ENCODE results near the gene ASTN2. TPM values are rescaled to one million over a fixed set of nuclear protein-coding genes. Genes with fewer than 3 reads are reported as not detected.

The ASTN2 gene
- total and polyA plus RNA-seq, 2 experiments from 2014 or later, result 7.0 to 24.6 TPM

DNA sequence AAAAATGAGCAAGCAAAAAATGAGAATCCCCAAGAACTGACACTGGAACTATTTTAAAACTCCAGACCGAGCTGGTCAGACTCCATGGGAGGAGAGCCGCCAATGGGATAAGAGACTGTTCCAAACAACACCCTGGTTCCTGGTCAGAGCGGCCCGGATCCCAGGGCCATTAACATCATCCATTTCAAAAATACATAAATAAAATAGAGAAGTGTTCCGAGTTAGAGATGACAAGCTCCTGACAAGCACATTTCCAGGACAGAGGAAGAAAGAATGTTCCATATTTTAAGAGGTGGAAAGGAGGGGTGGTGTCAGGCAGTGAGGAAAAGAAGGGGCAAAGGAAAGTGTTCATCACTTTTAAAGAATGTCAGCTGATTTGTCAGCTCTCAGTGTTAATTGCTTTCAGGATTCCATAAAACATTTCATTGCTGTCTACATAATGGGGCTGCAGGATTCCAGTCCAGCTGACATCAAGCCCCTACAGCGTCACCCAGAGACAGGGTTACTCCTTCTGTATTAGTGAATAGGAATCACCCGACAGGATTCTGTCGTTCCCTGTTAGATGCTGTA, 930.3 kb downstream of the ASTN2 start (continued):
- TF ChIP-seq, protein P1, sequence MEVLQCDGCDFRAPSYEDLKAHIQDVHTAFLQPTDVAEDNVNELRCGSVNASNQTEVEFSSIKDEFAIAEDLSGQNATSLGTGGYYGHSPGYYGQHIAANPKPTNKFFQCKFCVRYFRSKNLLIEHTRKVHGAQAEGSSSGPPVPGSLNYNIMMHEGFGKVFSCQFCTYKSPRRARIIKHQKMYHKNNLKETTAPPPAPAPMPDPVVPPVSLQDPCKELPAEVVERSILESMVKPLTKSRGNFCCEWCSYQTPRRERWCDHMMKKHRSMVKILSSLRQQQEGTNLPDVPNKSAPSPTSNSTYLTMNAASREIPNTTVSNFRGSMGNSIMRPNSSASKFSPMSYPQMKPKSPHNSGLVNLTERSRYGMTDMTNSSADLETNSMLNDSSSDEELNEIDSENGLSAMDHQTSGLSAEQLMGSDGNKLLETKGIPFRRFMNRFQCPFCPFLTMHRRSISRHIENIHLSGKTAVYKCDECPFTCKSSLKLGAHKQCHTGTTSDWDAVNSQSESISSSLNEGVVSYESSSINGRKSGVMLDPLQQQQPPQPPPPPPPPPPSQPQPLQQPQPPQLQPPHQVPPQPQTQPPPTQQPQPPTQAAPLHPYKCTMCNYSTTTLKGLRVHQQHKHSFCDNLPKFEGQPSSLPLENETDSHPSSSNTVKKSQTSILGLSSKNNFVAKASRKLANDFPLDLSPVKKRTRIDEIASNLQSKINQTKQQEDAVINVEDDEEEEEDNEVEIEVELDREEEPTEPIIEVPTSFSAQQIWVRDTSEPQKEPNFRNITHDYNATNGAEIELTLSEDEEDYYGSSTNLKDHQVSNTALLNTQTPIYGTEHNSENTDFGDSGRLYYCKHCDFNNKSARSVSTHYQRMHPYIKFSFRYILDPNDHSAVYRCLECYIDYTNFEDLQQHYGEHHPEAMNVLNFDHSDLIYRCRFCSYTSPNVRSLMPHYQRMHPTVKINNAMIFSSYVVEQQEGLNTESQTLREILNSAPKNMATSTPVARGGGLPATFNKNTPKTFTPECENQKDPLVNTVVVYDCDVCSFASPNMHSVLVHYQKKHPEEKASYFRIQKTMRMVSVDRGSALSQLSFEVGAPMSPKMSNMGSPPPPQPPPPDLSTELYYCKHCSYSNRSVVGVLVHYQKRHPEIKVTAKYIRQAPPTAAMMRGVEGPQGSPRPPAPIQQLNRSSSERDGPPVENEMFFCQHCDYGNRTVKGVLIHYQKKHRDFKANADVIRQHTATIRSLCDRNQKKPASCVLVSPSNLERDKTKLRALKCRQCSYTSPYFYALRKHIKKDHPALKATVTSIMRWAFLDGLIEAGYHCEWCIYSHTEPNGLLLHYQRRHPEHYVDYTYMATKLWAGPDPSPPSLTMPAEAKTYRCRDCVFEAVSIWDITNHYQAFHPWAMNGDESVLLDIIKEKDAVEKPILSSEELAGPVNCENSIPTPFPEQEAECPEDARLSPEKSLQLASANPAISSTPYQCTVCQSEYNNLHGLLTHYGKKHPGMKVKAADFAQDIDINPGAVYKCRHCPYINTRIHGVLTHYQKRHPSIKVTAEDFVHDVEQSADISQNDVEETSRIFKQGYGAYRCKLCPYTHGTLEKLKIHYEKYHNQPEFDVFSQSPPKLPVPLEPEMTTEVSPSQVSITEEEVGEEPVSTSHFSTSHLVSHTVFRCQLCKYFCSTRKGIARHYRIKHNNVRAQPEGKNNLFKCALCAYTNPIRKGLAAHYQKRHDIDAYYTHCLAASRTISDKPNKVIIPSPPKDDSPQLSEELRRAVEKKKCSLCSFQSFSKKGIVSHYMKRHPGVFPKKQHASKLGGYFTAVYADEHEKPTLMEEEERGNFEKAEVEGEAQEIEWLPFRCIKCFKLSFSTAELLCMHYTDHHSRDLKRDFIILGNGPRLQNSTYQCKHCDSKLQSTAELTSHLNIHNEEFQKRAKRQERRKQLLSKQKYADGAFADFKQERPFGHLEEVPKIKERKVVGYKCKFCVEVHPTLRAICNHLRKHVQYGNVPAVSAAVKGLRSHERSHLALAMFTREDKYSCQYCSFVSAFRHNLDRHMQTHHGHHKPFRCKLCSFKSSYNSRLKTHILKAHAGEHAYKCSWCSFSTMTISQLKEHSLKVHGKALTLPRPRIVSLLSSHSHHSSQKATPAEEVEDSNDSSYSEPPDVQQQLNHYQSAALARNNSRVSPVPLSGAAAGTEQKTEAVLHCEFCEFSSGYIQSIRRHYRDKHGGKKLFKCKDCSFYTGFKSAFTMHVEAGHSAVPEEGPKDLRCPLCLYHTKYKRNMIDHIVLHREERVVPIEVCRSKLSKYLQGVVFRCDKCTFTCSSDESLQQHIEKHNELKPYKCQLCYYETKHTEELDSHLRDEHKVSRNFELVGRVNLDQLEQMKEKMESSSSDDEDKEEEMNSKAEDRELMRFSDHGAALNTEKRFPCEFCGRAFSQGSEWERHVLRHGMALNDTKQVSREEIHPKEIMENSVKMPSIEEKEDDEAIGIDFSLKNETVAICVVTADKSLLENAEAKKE (CRISPR knock-in tag; IDR thresholded peaks at IDR 0.05), result no peak
- no peak for TF ChIP-seq JUNB (IDR thresholded peaks at IDR 0.05; ENCODE audit: unreplicated experiment)
- TF ChIP-seq EZH2 (IDR thresholded peaks at IDR 0.05; ENCODE audit: low read depth, unreplicated experiment), result no peak

DNA sequence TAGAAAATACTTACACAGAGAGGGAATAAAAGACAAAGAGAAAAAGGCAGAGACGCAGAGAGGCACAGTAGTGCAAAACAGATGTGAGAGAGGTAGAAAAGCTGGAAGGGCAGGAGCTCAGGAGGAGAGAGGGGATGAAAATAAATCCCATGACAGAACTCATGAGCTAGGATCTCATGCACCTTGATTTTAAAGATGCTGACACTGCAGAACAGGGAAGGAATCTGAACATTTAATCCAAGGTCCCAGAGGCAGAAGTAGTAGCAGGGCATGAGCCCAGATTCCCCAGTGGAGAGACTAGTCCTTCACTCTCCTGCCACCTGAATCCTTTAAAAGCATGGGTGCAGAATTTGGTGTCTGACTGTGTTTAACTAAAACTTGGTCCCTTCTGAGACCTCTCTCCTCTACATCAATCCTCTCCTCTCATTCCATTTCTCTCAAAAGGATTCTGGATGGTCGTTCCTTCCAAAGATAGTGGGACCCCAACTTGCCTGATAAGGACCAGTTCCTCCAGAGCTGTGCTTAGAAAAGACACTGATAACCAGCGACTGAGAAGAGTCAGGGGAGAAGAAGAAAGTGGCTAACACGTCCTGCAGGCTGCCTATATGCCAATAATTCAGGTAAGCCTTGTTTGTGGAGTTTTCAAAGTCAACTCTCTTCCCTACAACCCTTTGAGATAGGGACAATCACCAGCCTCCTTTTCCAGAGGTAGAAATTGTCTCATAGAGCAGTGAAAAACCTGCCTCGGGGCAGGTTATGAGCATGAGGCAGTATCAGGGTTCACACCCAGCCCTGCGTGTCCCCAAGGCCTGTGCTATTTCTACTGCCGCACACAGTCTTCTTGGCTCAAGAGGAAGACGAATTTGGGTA, 931.0 kb downstream of the ASTN2 start:
- ATAC-seq (no peak), DNase-seq (ENCODE audit: low spot score) (no peak)
- H4K20me1 ChIP-seq (replicated peaks; ENCODE audit: insufficient read depth), result no peaks in the 10 kb centered on the region
- no peaks in the 10 kb centered on the region for H3K79me2 ChIP-seq (replicated peaks; ENCODE audit: insufficient read depth)
- Mint-ChIP-seq H3K4me1 (peaks cover 15% of the 10 kb centered on the region), H3K27ac (no peak overlapping the region; the same call in 1 of the 2 replicates), H3K36me3 (ENCODE audit: low read depth) (no peaks in the 10 kb centered on the region), H3K27me3 (ENCODE audit: insufficient read depth, low read depth, poor library complexity) (peaks cover 2% of the 10 kb centered on the region), H3K9me3 (no peaks in the 10 kb centered on the region), H3K4me3 (no peak overlapping the region)
- TF ChIP-seq, protein P2, sequence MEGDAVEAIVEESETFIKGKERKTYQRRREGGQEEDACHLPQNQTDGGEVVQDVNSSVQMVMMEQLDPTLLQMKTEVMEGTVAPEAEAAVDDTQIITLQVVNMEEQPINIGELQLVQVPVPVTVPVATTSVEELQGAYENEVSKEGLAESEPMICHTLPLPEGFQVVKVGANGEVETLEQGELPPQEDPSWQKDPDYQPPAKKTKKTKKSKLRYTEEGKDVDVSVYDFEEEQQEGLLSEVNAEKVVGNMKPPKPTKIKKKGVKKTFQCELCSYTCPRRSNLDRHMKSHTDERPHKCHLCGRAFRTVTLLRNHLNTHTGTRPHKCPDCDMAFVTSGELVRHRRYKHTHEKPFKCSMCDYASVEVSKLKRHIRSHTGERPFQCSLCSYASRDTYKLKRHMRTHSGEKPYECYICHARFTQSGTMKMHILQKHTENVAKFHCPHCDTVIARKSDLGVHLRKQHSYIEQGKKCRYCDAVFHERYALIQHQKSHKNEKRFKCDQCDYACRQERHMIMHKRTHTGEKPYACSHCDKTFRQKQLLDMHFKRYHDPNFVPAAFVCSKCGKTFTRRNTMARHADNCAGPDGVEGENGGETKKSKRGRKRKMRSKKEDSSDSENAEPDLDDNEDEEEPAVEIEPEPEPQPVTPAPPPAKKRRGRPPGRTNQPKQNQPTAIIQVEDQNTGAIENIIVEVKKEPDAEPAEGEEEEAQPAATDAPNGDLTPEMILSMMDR (conservative IDR thresholded peaks at IDR 0.05; ENCODE audit: low read depth in 2 of 2), result no peak
- TF ChIP-seq EZH2phosphoT487 (IDR thresholded peaks at IDR 0.05; ENCODE audit: unreplicated experiment) (no peak), POLR2AphosphoS5 (IDR thresholded peaks at IDR 0.05; ENCODE audit: low read depth) (no peak), JUNB (IDR thresholded peaks at IDR 0.05; ENCODE audit: unreplicated experiment) (no peak), ZNF331 (CRISPR knock-in tag; IDR thresholded peaks at IDR 0.05; ENCODE audit: low read depth) (no peak), EZH2 (IDR thresholded peaks at IDR 0.05; ENCODE audit: low read depth, unreplicated experiment) (no peak), ZNF114 (CRISPR knock-in tag; IDR thresholded peaks at IDR 0.05) (no peak), CREB1 (CRISPR knock-in tag; IDR thresholded peaks at IDR 0.05; ENCODE audit: low read depth) (no peak)
- TF ChIP-seq, protein P3, sequence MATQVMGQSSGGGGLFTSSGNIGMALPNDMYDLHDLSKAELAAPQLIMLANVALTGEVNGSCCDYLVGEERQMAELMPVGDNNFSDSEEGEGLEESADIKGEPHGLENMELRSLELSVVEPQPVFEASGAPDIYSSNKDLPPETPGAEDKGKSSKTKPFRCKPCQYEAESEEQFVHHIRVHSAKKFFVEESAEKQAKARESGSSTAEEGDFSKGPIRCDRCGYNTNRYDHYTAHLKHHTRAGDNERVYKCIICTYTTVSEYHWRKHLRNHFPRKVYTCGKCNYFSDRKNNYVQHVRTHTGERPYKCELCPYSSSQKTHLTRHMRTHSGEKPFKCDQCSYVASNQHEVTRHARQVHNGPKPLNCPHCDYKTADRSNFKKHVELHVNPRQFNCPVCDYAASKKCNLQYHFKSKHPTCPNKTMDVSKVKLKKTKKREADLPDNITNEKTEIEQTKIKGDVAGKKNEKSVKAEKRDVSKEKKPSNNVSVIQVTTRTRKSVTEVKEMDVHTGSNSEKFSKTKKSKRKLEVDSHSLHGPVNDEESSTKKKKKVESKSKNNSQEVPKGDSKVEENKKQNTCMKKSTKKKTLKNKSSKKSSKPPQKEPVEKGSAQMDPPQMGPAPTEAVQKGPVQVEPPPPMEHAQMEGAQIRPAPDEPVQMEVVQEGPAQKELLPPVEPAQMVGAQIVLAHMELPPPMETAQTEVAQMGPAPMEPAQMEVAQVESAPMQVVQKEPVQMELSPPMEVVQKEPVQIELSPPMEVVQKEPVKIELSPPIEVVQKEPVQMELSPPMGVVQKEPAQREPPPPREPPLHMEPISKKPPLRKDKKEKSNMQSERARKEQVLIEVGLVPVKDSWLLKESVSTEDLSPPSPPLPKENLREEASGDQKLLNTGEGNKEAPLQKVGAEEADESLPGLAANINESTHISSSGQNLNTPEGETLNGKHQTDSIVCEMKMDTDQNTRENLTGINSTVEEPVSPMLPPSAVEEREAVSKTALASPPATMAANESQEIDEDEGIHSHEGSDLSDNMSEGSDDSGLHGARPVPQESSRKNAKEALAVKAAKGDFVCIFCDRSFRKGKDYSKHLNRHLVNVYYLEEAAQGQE (IDR thresholded peaks at IDR 0.05; ENCODE audit: unreplicated experiment), result no peak
- H3K27me3 ChIP-seq (ENCODE audit: insufficient read depth), result no peaks in the 10 kb centered on the region
- no peaks in the 10 kb centered on the region for H3K9me2 ChIP-seq (ENCODE audit: insufficient read depth)
- peaks cover 14% of the 10 kb centered on the region for H3K4me1 ChIP-seq (ENCODE audit: insufficient read depth)
- no peak overlapping the region for H3K27ac ChIP-seq (ENCODE audit: low read depth)
- H2AFZ ChIP-seq, result no peak overlapping the region
- H3K4me3 ChIP-seq, result no peak overlapping the region
- no peaks in the 10 kb centered on the region for H3K36me3 ChIP-seq (ENCODE audit: insufficient read depth)
- 0 out of 2 replicates have a peak overlapping the region, but pooled peaks have one; percentile 55 for H3K4me2 ChIP-seq
- H3F3A ChIP-seq (replicated peaks; ENCODE audit: low read depth), result no peaks in the 10 kb centered on the region

Data from GM23338 (cell line).